Spleen (tissue), 11 donors: Measurements from ENCODE around the gene SCN4B. TPM values are rescaled to one million over a fixed set of nuclear protein-coding genes. Genes with fewer than 3 reads are reported as not detected.

Experiments
- DNase-seq: peaks from one replicate; pipeline ENCODE4 v3.0.0-alpha.2; 2020
- H3K27ac ChIP-seq, 8 donors: fragments of 200-600 bp; sonication (generic) in 7 of 8; 1 replicate in 4 of 8; 2 replicates in 4 of 8; pipeline versions ENCODE4 v1.5.0 to v1.8.0; 2016 to 2021; ENCODE audit warnings: inconsistent platforms in 4 of 8, mild to moderate bottlenecking in 4 of 8, moderate library complexity in 1 of 8
- H3K27me3 ChIP-seq, 7 donors: fragments of 200-600 bp; sonication (generic) in 6 of 7; replicated peaks in 1 of 7; 1 replicate in 4 of 7; 2 replicates in 3 of 7; pipeline versions ENCODE4 v1.5.0 to v1.8.0; 2016 to 2021; ENCODE audit warnings: inconsistent platforms in 3 of 7, mild to moderate bottlenecking in 1 of 7
- H3K36me3 ChIP-seq, 6 donors: fragments of 200-600 bp; sonication (generic) in 5 of 6; 1 replicate in 4 of 6; 2 replicates in 2 of 6; pipeline versions ENCODE4 v1.5.0 to v1.8.0; 2016 to 2021; ENCODE audit warnings: inconsistent platforms in 2 of 6
- H3K4me1 ChIP-seq, 6 donors: fragments of 200-600 bp; sonication (generic) in 5 of 6; 1 replicate in 3 of 6; 2 replicates in 3 of 6; pipeline versions ENCODE4 v1.5.0 to v1.8.0; 2016 to 2021; ENCODE audit warnings: inconsistent platforms in 3 of 6
- H3K4me3 ChIP-seq, 8 donors: fragments of 200-600 bp; sonication (generic) in 7 of 8; 1 replicate in 4 of 8; 2 replicates in 4 of 8; pipeline versions ENCODE4 v1.5.0 to v1.8.0; 2016 to 2021; ENCODE audit warnings: inconsistent platforms in 4 of 8, mild to moderate bottlenecking in 4 of 8, moderate library complexity in 2 of 8
- H3K9me3 ChIP-seq, 8 donors: fragments of 200-600 bp; sonication (generic) in 7 of 8; 1 replicate in 4 of 8; 2 replicates in 4 of 8; pipeline versions ENCODE4 v1.5.0 to v1.8.0; 2016 to 2021; ENCODE audit warnings: inconsistent platforms in 4 of 8
- CTCF ChIP-seq, 11 experiments: fragments of 200-600 bp in 7 of 11; fragments of 450-650 bp in 4 of 11; sonication (generic) in 4 of 11; IDR thresholded peaks in 8 of 11; conservative IDR thresholded peaks in 3 of 11; 1 replicate in 7 of 11; 2 replicates in 4 of 11; pipeline versions ENCODE4 v1.4.0 to v1.8.0; 2016 to 2021; ENCODE audit warnings: antibody characterized with exemption in 11 of 11, inconsistent platforms in 4 of 11, mild to moderate bottlenecking in 1 of 11
- POLR2A ChIP-seq, 3 donors: fragments of 450-650 bp; IDR thresholded peaks; one replicate each; pipeline ENCODE4 v1.5.1; 2017; ENCODE audit warnings: antibody characterized with exemption in 3 of 3, mild to moderate bottlenecking in 1 of 3
- POLR2AphosphoS5 ChIP-seq, 3 donors: sonication (generic); formaldehyde crosslinking; IDR thresholded peaks; one replicate each; pipeline ENCODE4 v1.5.1; 2017; ENCODE audit warnings: antibody characterized with exemption in 3 of 3
- WGBS, 5 donors: extraction: QIAGEN DNeasy Blood & Tissue Kit in 3 of 5; methylation state at CpG; one replicate each; pipeline versions ENCODE4 v1.1.5 to v1.1.7; 2013 to 2018; 5-methylcytosine and 5-hydroxymethylcytosine counted together
- intact Hi-C: fragments of 100-400 bp; cut with DNase I; formaldehyde crosslinking; loops from one replicate; pipeline ENCODE4 v1.15.0; 2023; ENCODE audit warnings: low total_unique reads
- polyA plus RNA-seq, 3 donors: library from polyadenylated mRNA; stranded (reverse); fragments of 200-250 nt; gene quantifications; one replicate each; pipeline ENCODE4 v1.2.1, GENCODE V29; 2013
- total RNA-seq, 7 donors: library from RNA; depleted of rRNA in 3 of 7; stranded (reverse); fragments of >200 nt in 3 of 7; fragmentation: NEBNext Ultra II Directional in 4 of 7; extraction: Animal tissue kit (Norgen Biotek cat#: 25700) in 4 of 7; gene quantifications; one replicate each; pipeline versions ENCODE4 v1.1.0 to v1.2.1, GENCODE V29; 2016 to 2021
- donor health status: healthy with polysubstance abuse.
- donor health status: DM: no; HTN: no; CAD: no; lungs with moderate emphysema.
- donor health status: DM: no; HTN: no; CAD: no.
- donor health status: Bipolar disorder and iron deficiency.
- donor health status: healthy.
- donor health status: DM: no; HTN: no; CAD: no.
- donor health status: DM: yes; HTN: yes; CAD: no.

Gene SCN4B
- total and polyA plus RNA-seq, 10 donors, result 0.06 to 1.9 (median 0.41) TPM; not detected in 2

GRCh38 chr11:118114266-118114665 lies 38.4 kb downstream of the SCN4B start:
- no peak for DNase-seq
- H3K4me3 ChIP-seq, result no peak overlapping the region
- H3K36me3 ChIP-seq, result no peaks in the 10 kb centered on the region
- WGBS, 5 donors, result 68 to 100% (median 84%) methylated on average over 1 of the region's 1 CpG
- H3K27me3 ChIP-seq, result peaks cover 0 to 24% (median 0%) of the 10 kb centered on the region in 7 donors
- TF ChIP-seq CTCF (IDR thresholded peaks at IDR 0.05 in 8 of 11, conservative IDR thresholded peaks at IDR 0.05 in 3 of 11) (no peak), POLR2AphosphoS5 (IDR thresholded peaks at IDR 0.05) (no peak), POLR2A (IDR thresholded peaks at IDR 0.05) (no peak)
- intact Hi-C loops, result no loop called here
- H3K27ac ChIP-seq, result no peak overlapping the region
- H3K9me3 ChIP-seq, result no peaks in the 10 kb centered on the region
- no peaks in the 10 kb centered on the region for H3K4me1 ChIP-seq

- Histone ChIP-seq H3K36me3 (no peaks in the 10 kb centered on the region), H3K27me3 (peaks cover 0 to 23% (median 0%) of the 10 kb centered on the region in 7 donors), H3K27ac (no peak overlapping the region), H3K4me3 (no peak overlapping the region), H3K4me1 (no peaks in the 10 kb centered on the region), H3K9me3 (no peaks in the 10 kb centered on the region)
- 83 to 90% (median 88%) methylated on average over 11 of the region's 11 CpGs for WGBS, 5 donors
- TF ChIP-seq POLR2A (IDR thresholded peaks at IDR 0.05) (no peak), POLR2AphosphoS5 (IDR thresholded peaks at IDR 0.05) (no peak), CTCF (IDR thresholded peaks at IDR 0.05 in 8 of 11, conservative IDR thresholded peaks at IDR 0.05 in 3 of 11) (no peak)
- intact Hi-C loops, result no loop called here
- no peak for DNase-seq
Measured at GRCh38 chr11:118112711-118113430, 39.8 kb downstream of the SCN4B start.

GRCh38 chr11:118111744-118112035 lies 40.9 kb downstream of the SCN4B start:
- Histone ChIP-seq H3K36me3 (no peaks in the 10 kb centered on the region), H3K27ac (no peak overlapping the region), H3K27me3 (peaks cover 0 to 13% (median 0%) of the 10 kb centered on the region in 7 donors), H3K4me3 (no peak overlapping the region), H3K4me1 (no peaks in the 10 kb centered on the region), H3K9me3 (no peaks in the 10 kb centered on the region)
- no peak for TF ChIP-seq CTCF (IDR thresholded peaks at IDR 0.05 in 8 of 11, conservative IDR thresholded peaks at IDR 0.05 in 3 of 11)
- TF ChIP-seq POLR2A (IDR thresholded peaks at IDR 0.05), result no peak
- TF ChIP-seq POLR2AphosphoS5 (IDR thresholded peaks at IDR 0.05), result no peak
- 75 to 92% (median 87%) methylated on average over 5 to 6 of the region's 6 CpGs for WGBS, 5 donors
- intact Hi-C loops, result no loop called here
- no peak for DNase-seq

GRCh38 chr11:118111019-118111743 lies 41.4 kb downstream of the SCN4B start:
- TF ChIP-seq CTCF (IDR thresholded peaks at IDR 0.05 in 8 of 11, conservative IDR thresholded peaks at IDR 0.05 in 3 of 11) (no peak), POLR2AphosphoS5 (IDR thresholded peaks at IDR 0.05) (no peak), POLR2A (IDR thresholded peaks at IDR 0.05) (no peak)
- Histone ChIP-seq H3K4me1 (no peaks in the 10 kb centered on the region), H3K9me3 (no peaks in the 10 kb centered on the region), H3K27ac (no peak overlapping the region), H3K36me3 (no peaks in the 10 kb centered on the region), H3K4me3 (no peak overlapping the region), H3K27me3 (peaks cover 0 to 12% (median 0%) of the 10 kb centered on the region in 7 donors)
- 65 to 84% (median 72%) methylated on average over 8 of the region's 8 CpGs for WGBS, 5 donors
- intact Hi-C loops, result no loop called here
- no peak for DNase-seq
